Epidermal melanocyte (primary cell): ENCODE measurements around the gene RRP9.
"Not testable (repeated sequence)": the region's sequence is repeated elsewhere in the genome, so short reads cannot be mapped to it uniquely, and the experiment has no call there.

Experiments
- DNase-seq: peaks from one replicate; pipeline ENCODE4 v3.0.0; 2011; ENCODE audit warnings: low spot score; ENCODE audit not compliant: insufficient read length

RRP9 gene, protein sequence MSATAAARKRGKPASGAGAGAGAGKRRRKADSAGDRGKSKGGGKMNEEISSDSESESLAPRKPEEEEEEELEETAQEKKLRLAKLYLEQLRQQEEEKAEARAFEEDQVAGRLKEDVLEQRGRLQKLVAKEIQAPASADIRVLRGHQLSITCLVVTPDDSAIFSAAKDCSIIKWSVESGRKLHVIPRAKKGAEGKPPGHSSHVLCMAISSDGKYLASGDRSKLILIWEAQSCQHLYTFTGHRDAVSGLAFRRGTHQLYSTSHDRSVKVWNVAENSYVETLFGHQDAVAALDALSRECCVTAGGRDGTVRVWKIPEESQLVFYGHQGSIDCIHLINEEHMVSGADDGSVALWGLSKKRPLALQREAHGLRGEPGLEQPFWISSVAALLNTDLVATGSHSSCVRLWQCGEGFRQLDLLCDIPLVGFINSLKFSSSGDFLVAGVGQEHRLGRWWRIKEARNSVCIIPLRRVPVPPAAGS

DNA sequence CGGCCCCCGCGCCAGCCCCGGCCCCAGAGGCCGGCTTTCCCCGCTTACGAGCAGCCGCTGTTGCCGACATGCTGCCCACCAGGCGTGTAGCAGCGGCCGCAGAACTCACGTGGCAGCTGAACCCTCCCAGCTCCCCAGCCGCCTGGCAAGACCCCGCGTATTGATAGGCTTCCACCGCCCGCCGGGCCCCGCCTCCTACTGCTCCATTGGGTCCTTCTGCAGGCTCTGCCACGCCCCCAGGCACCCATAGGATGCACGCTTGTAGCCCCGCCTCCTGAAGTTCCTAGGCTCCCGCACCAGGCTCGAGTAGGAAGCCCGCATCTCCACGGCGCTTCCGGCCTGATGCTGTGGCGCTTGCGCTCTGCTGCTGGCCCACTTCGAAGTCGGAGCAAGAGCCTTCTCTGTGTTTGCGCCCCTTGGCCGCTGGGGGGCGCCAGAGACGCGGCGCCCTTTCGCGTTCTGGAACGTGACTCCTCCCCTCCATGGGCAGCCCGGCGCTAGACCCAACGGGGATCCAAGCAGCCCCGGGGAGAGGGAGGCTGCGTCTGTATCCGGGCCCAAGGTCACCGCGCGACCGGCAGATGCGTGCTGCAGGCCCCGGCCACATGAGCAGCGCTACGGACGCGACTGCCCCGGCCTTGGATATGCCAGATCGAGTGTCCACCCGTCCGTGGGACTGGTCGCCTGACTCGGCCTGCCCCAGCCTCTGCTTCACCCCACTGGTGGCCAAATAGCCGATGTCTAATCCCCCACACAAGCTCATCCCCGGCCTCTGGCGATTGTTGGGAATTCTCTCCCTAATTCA lies at the start of gene RRP9, which contains the start of gene PARP3:
RRP9 (minus strand) TSS at position 107 of the 805 bp plus-strand sequence; CDS start at position 70, 37 bp downstream.
PARP3 (plus strand) TSS at position 566 of the 805 bp plus-strand sequence. CDS start 993 bp downstream, outside the sequence.
- peak; percentile 99 for DNase-seq

DNA sequence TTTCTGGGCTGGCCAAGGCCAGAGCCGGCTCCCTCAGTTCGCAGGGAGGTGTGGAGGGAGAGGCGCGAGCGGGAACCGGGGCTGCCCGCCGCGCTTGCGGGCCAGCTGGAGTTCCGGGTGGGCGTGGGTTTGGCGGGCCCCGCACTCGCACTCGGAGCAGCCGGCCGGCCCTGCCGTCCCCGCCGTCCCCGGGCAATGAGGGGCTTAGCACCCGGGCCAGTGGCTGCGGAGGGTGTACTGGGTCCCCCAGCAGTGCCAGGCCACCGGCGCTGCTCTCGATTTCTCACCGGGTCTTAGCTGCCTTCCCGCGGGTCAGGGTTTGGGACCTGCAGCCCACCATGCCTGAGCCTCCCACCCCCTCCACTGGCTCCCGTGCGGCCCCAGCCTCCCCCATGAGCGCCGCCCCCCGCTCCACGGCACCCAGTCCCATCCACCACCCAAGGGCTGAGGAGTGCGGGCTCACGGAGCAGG lies 48.8 kb upstream of the RRP9 start:
- DNase-seq: not testable (repeated sequence)

DNA sequence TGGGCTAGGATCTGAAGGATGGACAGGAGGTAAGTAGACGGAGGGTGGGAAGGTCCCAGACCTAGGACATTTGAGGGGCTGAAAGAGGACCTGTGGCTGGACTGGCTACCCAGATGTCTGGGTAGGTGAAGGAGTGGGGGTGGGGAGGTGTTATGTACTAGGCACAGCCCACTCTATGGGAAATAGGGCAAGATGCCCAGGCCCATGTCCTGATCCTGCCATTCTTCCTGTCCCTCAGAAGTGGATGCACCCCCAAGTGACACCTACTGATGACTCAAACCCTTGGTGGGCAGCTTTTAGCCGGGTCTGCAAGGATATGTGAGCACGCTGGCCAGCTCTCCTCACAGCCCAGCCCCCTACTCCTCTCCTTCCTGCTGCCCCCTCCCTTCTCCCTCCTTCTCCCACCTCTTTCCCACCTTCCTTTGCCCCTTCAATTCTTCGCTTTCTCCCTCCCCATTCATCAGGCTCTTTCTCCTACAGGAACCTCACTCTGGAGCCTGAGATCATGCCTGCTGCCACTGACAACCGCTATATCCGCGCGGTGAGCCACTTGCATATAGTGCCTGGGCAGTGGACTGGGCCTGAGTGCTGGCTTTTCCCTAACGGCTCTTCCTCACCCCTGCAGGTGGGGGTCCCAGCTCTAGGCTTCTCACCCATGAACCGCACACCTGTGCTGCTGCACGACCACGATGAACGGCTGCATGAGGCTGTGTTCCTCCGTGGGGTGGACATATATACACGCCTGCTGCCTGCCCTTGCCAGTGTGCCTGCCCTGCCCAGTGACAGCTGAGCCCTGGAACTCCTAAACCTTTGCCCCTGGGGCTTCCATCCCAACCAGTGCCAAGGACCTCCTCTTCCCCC lies 46.8 kb upstream of the RRP9 start:
- DNase-seq: no peak

DNA sequence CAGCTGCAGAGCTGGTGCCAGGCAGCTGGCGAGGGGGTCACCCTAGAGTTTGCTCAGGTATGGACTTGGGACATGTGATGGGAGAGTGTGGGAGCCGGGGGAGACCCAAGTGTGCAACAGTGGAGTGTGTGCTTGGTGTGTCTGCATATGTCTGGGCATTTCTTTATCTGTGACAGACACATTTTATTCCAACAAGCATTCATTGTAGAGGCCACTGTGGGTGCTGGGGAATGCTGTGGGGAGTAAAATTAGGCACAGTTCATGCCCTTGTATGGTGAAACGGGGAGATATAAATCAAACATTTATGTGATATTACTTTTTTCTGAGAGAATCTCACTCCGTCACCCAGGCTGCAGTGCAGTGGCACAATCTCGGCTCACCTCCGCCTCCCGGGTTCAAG lies 45.9 kb upstream of the RRP9 start:
- no peak for DNase-seq

DNA sequence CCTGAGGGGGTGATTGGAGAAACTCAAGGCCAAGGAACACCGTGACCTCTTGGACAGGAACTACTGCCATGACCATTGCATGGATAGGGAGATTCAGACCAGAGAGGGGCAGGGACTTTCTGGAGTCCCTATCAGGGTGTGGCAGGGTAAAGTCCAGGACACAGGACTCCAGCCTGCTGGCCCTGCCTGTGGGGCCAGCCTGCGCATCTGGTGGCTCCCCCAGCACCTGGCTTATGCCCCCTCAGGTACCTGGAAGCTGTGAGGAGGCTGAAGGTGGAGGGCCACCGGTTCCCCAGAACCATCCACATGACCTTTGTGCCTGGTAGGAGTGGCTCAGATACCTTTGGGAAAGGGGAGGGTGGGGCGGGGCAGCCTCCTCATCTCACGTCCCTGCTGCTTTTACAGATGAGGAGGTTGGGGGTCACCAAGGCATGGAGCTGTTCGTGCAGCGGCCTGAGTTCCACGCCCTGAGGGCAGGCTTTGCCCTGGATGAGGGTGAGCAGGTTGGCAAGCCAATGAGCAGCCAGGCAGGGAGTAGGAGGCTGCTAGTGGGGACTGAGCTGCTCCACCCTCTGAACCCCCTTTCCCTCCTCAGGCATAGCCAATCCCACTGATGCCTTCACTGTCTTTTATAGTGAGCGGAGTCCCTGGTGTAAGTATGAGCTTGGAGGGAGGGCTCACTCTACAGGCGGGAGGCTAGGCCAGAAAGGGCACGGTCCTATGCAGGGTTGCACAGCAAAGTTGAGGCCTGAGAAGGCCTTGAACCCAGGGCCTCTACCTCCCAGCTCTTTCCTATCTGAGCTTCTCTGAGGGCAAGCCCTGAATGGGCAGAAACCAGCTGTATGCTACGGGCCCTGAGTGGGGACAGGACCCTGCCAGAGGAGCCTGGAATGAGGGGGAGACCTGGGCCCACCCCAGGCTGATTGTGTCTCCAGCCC lies 44.6 kb upstream of the RRP9 start:
- DNase-seq: no peak

DNA sequence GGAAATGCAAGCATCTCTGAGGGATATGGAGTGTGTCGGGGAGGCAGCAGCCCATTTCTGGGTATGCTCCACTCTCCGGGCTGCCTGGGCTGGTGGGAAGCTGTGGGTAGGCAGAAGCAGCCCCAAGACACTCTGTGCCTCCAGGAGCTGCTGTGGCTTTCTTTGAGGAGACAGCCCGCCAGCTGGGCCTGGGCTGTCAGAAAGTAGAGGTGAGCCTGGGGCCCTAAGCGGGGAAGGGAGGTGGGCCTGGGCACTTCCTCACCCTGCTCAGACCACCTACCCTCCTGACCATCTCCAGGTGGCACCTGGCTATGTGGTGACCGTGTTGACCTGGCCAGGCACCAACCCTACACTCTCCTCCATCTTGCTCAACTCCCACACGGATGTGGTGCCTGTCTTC lies 43.4 kb upstream of the RRP9 start:
- no peak for DNase-seq

DNA sequence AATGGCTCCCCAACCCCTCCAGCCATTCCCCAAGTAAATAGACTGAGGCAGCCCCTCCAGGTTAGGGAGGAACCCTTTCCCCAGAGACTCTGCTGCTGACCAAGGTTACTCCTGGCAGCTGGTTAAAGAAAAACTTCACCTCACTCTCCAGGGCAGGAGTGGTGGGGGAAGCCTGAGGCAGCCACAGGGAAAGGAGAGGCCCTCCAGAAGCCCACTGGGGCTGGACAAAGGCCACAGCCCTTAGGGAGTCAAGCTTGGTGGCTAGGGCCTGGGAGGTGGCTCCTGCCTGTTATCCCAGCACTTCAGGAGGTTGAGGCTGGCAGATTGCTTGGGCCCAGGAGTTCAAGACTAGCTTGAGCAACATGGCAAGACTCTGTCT lies 42.6 kb upstream of the RRP9 start:
- no peak for DNase-seq

DNA sequence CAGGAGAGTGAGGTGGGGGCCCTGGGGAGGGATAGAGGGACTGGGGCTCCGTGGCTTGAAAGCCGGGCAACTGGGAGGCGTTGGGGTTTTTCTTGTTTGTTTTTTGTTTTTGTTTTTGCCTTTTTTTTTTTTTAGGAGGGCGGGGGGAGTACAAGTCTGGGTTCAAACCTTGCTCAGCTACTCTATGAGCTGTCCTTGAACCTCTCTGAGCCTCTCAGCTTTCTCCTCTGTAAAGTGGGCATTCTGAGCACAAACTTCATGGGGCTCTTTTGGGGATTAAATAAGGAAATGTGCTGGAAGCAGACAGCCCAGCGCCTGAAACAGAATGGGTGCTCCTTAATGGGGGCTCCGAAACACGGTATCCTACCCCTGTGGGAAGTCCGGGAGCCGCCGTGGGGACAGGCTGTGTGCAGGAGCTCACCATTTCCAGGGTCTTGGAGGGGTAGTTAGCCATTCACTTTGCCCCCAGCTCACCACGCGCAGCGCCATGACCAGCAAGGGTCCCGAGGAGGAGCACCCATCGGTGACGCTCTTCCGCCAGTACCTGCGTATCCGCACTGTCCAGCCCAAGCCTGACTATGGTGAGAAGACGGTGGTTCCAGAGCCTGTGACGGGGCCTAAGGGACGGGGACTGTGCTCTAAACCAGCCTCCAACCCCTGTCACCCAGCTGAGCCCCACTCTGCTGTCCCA lies 42.0 kb upstream of the RRP9 start:
- no peak for DNase-seq

DNA sequence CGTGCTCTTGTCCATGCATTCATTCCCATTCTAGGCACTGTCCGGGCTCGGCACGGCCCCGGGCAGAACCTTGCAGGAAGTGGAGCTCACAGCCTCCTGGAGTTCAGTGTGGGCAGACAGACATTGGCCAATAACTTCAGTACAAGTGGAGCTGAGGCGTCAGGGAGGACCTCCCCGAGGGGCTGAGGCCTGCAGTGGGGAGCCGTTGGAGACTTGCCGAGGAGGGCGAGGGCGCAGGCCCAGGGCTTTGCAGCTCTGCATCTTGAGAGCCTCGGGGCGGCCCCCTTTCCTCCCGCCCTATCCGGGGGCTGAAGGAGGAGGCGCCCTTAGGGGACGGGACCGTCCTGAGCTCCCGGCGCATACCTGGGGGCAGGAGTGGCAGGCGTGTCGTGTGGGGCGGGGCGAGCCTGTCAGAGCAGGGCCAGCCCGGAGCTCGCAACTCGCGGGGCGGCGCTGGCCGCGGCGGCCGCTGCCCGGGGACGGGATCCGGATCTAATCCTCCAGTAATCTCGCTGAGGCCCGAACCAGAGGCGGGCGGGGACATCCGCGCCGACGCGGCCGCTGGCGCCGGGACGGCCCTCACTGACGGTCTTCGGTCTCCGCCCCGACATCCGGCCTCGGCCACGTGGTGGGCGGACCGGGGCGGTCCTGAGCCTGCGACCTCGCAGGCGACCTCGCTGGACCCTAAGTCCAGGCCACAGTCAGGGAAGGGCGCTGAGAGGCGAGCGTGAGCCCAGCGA lies 41.3 kb upstream of the RRP9 start, which contains the start of gene ACY1:
ACY1 (plus strand) TSS at position 698 of the 740 bp plus-strand sequence. CDS start 530 bp downstream, outside the sequence.
- DNase-seq: peak; percentile 100

DNA sequence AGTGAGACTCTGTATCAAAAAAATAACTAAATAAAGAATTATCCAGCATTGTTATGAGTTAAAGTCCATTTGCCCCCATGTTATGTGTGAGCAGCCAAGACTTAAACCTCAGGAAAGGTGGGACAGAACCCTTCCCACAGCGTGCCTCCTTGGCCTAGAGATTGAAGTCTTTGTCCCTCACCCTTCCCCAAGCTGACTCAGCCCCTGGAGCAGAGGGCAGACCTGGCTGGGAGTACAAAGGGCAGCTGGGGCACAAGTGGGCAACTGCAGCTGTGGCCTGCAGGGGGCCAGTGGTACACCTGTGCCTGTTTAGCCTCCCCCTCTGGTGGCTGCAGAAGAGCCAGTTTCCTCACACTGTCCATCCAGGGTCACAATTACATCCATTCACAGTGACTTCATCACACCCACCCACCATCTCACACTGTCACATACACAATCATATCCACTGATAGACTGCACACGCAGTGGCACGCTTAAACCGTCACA lies 40.7 kb upstream of the RRP9 start:
- no peak for DNase-seq

DNA sequence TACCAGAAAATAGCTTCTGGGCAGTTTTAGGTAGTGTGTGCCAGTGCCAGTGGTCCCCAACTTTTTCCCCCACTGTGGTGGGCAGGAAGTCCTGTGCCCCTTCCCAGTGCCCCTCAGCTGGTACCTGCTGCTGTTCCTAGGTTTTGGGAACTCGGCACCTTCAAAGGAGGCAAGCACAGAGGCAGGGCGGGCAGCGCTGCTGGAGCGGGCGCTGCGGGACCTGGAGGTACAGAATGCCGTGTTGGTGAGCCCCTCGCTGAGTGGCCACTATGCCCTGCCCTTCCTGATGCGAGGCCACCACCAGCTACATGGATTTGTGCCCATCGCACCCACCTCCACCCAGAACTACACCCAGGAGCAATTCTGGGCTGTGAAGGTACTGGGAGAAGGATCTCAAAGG lies 38.5 kb upstream of the RRP9 start:
- no peak for DNase-seq

DNA sequence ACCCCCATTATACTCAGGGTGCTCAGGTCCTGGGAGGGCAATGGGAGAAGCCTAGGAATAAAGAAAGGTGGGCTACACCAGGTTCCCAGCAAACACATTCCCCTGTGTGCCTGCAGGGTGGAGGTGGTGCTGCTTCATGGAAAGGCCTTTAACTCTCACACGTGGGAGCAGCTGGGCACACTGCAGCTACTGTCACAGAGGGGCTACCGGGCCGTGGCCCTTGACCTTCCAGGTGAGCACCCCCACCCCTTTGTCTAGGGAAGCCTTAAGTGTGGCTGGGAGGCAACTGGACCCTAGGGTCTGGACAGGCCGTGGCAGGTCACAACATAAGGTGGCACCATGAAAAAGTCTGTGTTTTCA lies 36.4 kb upstream of the RRP9 start:
- DNase-seq: no peak

DNA sequence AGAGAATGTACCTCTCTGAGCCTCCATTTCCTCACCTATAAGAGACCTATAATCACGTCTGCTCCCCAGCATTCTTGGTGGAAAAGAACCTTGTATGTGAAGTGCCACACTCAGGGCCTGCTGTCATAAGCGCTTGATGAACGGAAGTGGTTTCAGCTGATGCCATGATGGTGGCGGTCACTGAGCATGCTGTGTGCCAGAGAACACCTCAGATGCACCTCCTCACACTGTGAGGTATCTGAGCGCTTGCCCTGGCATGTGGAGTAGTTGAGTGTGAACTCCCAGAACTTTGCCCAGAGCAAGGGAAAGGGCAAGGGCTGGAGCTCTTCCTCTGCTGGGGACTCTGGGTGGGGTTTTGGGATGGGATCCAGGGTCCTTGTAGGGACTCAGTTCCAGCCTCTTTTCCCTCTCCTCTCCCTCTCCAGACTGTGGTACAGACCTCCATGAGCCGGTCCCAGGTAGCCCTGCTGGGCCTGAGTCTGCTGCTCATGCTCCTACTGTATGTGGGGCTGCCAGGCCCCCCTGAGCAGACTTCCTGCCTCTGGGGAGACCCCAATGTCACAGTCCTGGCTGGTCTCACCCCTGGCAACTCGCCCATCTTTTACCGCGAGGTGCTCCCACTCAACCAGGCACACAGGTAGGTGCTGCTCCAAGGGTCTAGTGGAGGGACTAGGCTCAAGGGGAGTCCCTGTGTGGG lies 35.9 kb upstream of the RRP9 start:
- DNase-seq: no peak

DNA sequence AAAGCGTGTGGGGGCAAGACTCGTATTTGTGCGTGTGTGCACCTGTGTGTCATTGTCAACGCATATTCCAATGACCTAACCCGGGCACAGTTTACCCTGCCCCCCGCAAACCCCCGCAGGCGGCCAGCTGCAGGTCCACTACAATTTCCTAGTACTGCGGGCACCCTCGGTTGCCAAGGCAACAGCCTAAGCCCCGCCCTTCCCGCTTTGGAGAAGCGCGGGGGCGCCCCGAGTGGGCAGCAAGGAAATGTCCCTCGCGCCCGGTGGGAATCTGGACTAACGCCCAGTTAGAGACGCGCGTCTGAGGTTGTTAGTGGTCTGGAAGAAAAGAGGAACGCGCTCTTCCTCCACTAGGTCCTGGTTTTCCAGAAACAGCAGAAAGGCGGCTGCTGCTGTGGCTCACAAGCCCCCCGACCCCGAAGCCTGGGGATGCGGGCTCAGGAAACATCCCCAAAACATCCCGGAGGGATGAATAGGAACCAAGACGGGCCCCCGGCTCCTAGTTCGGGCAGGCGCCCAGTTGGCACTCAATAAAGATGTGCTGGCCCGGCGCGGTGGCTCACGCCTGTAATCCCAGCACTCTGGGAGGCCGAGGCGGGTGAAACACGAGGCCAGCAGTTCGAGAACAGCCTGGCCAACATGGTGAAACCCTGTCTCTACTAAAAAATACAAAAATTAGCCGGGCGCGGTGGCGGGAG lies 34.3 kb upstream of the RRP9 start:
- no peak for DNase-seq

DNA sequence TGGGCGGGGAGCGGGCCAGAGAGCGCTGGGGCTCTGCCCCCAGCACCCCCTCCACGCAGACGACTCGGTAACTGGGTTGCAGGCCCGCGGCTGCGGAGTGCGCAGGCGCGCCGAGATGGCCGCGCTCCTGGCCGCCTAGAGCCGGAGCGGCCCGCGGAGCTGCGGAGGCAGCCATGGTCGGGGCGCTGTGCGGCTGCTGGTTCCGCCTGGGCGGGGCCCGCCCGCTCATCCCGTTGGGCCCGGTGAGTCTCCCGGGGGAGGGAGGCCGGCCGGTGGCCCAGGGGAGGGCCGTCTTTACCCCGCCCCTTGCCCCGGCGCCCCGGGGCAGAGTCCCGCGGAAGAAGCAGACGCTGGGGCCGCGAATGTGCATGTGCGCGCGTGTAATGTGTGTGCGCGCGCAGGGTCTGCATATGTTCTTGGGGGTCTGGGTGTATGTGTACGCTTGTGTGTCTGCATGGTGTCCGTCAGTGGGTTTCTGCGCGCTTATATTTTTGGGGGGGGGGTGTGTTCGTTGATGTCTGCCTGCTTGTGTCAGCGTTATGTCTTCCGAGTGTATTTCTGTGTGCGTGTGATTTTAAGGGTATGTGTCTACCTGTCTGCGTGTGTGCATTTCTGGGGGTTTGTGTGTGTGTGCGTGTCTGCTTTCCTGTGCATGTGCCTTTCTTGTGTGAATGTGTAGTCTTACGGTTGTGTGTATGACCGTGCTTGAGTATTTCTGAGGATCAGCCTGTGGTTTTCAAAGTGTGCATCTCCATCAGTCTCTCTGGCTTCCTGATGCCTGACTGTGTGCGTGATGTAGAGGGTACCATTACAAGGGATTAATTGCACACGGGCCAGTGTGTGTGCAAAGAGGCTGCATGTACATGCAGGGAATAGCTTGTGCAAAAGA lies 33.5 kb upstream of the RRP9 start, which contains the start of gene ABHD14A:
ABHD14A (plus strand) TSS at position 102 of the 889 bp plus-strand sequence; CDS start at position 174, 72 bp downstream.
- DNase-seq: peak; percentile 64

DNA sequence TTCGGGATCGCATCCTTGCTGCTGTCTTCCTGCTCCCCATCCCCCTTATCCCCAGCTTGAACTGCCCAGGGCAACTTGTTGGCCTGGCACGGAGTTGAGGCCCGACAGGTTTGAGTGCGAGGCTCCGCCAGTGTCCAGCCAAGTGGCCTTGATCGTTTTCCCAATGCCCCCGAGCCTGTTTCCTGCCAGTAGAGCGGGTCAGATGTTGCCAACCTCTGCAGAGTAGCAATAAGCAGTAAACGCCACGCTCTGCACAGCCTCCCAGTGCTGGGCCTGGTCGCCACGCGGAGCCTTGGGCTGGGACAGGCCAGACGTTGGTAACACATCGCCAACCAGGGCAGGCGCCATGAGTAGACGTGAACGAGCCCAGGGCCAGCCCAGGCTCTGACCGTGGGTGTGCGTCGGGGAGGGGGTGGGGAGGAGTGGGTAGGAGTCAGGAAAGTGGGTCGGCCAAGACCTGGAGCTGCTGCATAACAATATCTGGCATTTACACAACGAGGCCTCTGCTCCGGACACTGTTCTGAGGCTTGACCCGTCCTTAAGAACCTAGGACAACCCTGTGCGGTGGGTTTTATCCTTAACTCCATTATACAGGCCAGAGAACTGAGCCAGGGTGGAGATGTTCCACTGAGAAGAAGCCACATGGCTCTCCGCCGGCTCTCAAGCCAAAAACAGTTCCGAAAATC lies 32.7 kb upstream of the RRP9 start:
- DNase-seq: no peak
